Daoy (cell line): Measurements from ENCODE around the gene NASP. TPM values are rescaled to one million over a fixed set of nuclear protein-coding genes. Genes with fewer than 3 reads are reported as not detected.

Experiments used
- DNase-seq: peaks from one replicate; pipeline ENCODE4 v3.0.0-alpha.2; 2015; ENCODE audit warnings: low read depth
- total RNA-seq: library from RNA; depleted of rRNA; stranded (reverse); fragments of >200 nt; shearing (Covaris generic); gene quantifications from 2 replicates; pipeline ENCODE4 v1.2.3, GENCODE V29; 2014

Gene NASP
- total RNA-seq, 1 experiment from 2014 or later: 155 TPM

DNA sequence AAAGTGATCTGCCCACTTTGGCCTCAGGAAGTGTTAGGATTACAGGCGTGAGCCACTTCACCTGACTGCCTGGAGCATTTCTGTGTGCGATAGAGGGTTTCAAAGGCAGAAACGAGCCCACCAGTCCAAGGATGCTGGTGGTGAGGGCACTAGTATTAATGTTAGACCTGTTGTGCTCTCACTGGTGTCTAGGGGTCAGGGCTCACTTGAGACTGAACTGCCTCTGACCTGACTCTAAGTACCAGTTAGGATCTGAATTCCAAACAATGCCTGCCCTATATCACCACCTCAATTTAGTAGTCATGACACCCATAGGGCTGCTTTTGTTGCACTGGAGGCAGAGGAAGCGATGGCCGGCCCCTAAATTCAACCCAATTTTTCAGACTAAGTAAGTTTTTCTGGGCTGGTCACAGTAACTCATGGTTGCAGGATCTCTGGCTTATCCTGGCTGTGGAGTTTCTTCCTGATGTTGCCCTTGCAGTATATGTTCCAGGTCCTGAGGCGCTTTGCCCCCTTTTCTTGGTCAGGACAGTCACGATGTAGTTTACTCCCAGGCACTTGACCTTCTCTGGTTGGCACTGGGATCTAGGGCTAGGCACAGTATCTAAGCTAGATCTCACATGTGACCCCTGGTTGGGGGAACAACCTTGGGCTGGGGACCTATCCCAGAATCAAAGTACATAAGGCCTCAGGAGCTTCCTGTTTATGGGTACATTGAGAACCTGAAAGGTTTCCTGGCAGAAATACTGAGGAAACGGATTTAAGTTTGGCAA lies 35.5 kb downstream of the NASP start:
- DNase-seq: no peak

DNA sequence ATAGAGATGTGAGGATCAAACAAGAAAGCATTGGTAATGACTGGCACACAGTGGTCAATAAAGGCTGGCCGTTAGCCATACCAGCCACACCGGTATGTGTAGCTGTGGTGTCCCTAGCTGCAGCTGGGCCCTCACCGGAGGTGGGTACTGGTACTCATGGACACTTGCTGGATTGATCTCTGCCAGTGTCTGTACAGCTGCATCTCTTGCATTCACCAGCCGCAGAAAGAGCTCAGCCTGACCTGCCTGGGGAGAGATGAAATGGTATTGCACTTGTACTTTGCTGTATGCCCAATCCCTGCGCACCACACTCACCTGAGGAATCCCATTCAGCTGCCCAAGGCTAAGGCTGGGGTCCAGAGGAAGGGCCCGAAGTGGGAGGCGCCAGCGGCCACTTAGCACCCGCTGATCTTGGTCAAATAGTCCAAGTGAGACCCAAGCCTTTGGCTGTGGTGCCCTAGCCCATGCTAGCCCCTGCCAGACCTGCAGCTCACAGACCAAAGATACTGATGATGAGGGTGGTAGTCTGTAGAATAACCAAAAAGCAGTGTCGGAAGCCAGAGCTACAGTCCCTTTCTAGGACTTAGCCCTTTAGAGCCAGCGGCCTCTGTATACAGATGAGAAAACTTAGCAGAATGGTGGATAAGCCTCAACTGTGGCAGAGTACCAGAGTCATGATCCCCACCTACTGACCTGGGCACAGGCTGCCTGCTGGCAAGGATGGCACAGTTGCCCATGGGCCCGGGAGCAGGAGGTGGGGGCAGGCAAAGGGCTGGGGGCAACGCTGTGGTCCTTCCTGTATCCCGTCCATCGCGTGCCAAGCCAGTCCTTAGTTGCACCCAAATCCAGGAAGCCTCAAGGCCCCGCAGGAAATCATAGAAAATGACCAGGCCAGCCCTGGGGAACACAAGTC lies 37.0 kb downstream of the NASP start:
- DNase-seq: no peak

DNA sequence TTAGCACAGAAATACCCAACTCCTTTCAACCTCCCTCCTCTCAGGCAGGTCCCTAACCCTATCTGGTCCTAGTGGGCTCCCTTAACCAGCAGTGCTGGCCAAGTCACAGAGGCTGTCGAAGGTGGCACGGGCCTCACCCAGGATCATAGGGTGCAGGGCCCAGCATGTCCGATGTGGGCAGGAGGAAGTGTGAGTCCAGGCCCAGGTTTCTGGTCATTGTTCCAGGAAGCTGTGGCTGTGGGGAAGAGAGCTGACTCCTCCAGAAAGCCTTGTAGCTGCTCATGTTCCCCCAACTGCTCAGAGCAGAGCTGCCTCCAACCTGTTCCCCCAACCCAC lies 37.6 kb downstream of the NASP start:
- DNase-seq: no peak

DNA sequence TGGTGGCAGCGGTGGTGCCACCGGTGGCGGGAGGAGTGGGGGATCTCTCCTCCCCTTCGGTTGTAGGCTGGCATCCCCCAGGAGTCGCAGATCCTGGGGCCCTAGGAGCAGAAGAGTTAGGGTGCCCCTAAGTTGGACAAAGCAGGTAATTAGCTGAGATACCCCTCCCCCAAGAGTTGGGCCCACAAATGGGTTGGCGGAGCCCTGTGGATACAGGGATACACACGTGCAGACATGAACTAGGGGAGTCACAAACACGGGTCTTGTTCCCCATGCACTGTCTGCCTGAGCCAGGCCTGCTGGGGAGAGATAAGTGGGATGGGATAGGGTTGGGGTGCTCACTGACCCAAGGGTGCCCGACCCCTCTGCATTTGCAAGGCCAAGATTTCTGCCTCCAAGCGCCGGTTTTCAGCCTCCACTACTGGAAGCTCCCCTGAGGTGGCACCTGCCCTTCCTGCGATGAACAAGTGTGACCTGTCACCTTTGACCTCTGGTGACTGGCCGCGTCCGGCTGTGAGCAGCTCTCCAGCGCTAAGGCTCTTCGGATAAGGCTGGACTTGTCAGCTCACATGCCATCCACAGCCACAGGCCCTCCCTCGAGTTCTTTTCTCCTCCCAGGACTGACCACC lies 38.2 kb downstream of the NASP start:
- DNase-seq: no peak

DNA sequence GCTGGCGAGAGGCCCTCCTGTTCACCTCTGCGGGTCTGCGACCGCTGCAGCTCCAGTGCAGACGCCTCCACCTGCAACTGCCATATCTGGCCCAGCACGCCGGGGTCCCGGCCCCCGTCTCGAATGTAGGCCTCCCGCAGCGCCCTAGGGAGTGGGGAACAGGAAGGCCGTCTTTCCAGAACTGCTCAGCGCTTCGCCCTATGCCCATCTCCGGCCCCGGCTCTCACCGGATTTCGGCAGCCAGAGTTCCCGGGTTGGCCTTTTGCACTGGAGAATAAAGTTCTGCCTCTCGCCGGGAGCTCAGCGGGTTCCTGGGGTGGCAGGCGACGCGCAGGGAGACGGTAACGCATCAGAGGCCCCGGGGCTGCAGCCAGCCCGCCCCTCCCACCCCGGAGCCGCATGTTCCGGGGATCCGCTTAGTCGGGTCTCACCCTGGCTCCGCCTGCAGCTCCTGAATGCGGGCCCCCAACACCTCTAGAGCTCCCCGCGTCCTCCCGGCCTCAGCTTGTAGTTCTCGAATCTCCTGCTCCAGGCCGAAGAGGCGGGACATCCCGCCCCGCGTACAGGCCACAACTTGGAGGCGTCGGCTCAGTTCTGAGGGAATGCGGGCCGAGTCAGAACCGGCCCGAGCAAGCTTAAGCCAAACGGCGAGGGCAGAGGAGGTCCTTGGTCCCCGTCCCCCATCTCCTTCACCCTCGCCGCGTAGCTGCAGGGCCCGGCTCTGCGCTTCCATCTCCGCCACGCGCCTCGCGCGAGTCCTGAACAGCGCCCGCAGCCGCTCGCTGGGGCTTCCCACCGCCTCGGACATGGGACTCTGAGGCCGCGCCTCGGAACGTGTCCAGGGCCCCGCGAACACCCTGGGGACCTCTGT lies 38.9 kb downstream of the NASP start:
- no peak for DNase-seq

DNA sequence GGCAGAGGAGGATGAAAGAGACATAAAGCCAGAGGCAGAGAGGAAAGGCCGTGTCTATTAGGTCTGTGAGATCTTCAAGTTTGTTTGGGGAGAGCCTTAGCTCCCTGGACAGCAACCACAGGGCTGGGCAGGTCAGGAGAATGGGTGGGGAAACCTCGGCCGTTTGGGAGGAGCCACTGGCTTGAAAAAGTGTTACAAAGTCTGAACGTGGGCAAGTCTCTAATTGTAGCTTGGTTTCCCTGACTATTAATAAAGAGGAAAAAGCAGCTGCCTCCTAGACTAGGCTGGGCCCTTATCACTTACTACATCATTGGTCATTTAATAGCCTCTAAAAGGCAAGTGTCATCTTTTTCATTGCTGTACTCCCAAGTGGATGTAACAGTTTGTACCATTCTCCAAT lies 40.1 kb downstream of the NASP start, which contains the start of gene CCDC17:
Gene CCDC17 (minus strand): TSS at position 83 of the 400 bp plus-strand sequence. CDS start 145 bp downstream, outside the sequence.
- DNase-seq: no peak

DNA sequence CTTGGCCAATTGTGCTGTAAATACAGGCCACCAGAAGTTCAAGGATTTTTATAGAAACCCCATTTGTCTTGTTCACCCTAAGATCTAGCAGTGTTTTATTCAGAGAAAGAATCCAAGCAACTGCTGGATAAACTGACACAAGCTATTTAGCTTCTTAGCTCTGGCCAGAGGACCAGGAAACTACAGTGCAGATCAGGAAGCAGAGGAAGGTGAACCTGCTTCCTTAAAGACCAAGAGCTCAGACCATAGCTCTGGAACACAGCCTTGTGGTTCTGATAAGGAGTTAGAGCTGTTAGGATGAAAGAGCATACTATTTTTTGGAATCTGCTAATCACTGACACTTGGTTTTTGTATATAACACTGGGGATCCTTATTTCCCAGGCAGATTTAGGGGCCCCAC lies 45.2 kb downstream of the NASP start:
- no peak for DNase-seq

DNA sequence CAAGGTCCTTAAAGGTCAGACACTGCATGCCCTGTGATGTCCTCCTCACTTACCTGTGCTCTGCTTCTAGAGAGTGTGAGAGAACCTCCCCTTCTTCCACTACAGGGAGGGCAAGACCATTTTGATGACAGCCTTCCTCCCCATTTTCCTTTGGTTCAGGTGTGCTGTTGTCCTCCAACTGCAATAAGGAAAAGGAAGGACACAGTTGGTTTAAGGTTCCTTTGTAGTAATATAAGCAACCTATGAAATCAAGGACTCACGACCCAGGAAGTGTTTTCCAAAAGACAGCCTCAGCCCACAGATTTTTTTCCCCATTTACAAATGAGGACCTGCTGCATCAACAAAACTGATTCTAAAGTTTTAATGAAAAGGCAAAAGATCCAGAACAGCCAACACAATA lies 46.6 kb downstream of the NASP start:
- no peak for DNase-seq

DNA sequence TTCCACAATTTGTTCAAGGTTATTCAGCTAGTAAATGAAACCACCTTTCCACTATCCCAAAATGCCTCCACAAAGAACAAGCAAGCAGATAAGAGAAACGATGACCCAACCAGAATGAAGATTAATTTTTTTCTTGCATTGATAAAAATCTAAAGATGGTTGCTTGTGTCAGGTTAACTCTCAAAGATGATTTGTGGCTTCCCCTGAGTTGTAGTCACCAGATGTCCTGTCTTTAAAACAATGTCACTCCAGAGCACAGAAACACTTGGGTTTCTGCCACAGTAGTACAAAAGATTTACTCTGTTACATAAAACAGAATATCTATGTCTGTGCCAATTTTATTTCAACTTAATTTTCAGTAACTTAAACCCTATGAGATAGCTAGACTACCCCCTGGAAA lies 51.4 kb downstream of the NASP start:
- no peak for DNase-seq

DNA sequence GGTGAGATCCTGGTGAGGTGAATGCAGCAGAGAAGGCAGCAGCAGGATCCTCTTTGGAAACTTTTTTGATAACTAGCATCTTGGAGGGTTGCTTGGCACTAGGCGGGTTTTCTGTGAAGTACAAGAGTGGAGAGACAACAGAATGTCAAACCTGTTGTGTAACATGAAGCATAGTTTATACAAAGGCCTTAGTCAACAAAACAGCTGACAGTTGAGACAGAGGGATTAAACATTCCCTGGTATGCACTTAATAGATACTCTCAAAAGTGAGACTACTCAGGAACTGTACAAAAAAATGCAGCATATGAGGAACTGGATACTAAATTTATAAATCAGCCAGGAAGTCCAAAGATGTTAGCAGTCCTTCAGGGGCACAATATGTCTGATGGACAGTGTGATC lies 56.5 kb downstream of the NASP start:
- no peak for DNase-seq

DNA sequence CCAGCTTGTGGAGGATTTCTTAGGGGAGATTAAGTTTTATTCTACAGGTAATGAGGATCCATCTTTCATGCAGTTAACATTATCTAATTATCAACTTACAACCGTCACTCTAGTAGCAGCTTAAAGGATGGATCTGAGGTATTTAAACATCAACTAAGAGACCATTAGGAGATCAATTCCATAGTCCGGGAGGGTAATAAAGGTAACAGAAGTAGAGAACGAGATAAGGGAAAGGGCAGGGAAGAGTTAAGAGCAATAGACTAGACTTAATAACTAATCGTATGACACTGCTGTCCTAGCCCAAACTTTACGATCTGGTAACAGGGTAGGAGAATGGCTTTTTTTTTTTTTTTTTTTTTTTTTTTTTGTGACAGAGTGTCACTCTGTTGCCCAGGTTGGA lies 59.5 kb downstream of the NASP start:
- no peak for DNase-seq

DNA sequence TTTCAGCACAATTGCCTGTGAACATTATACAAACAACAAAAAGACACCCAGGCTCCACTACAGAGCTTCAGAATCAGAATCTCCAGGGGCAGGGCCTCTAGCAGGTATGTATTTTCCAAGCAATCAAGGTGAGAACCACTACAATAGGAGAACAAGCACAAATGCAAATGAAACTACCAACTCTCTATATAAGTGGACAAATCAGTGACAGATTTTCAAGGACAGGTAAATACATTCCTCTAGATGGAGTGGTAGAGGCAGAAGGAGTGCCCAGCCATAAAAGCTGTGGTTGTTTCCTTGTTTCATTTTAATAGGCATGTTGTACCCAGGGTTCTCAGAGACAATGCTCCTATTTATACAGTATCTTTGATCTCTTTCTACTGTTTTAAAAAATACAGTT lies 60.1 kb downstream of the NASP start:
- DNase-seq: no peak

DNA sequence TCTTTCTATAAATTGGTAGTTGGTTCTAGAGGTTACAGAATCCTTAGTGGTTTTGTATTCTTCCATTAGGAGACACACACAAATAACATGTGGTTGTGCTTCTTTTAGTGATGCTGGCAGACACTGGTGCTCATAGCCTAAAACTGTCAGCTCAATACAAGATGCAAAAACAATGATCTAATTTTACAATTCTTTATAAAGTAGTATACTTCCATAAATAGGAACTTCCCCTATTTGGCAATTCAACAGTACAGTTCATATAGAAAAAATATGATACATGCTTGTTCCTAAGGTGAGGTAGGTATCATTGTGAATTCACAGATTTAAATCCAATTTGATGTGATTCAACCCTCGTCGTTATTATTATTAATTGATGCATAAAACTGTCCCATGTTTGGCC lies 60.8 kb downstream of the NASP start:
- no peak for DNase-seq

DNA sequence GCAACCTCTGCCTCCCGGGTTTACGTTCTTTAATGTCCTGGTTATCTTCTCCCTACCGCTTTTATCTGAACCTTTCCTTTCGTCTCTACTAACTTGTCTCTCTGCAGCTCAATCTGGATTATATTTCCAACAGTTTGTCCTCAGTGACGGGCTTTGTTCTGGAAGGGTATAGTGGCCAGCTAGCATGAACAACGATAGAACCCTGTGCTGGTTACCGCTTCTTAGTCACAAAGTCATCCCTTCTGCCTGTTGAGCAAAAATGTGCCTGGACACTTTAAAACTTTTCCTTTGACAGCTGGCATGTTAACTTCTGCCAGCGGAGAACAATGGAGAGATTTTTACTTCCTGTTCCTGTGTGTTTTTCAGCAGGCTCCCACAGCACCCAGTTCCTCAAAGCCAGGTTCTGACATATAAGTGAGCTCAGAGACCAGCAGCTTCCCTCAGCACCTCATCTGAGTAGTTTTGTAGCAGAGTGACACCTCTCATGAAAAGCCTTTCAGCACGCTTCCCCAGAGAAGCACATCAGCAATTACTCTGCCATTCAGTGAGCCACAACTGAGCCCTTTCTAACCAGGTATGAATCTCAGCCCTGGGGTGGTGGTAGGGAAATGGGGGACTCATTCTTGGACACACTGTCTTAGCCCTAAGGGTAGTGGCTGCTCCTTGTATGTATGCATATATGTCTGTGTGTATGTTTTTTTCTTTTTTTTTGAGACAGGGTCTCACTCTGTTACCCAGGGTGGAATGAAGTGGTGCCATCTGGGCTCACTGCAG lies 63.6 kb downstream of the NASP start:
- no peak for DNase-seq

DNA sequence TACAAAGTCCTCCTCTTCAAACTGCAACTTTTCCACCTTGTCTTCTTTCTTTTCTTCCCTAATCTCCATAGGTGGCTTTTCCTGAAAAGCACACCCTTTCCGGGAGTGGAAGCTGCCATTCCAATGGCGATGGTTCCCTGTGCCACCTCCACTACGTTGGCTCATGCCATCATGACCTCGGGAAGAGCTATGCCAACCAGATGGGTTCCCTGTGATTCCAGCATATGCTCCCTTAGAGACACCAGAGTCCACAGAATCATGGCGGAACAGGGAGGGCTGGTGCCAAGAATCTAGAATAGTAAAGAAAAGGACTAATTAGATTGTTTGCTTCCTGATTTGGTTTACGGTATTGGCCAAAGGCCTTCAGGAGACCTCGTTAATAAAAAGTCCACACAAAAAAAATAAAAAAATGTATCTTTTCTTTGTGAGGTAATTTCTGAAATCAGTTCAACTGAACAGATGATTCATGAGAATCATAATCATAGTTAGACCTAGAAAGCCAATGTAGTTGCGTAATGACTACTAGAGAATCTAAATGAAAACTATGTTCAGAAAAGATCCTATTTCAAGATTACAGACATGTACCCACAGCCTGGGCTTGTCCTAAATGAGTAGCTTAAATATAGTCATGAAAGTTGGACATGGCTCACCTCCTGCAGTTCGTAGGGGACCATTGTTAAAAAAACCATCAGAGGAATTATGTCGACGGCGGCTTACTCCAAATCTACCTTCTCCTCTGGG lies 70.9 kb downstream of the NASP start:
- no peak for DNase-seq

DNA sequence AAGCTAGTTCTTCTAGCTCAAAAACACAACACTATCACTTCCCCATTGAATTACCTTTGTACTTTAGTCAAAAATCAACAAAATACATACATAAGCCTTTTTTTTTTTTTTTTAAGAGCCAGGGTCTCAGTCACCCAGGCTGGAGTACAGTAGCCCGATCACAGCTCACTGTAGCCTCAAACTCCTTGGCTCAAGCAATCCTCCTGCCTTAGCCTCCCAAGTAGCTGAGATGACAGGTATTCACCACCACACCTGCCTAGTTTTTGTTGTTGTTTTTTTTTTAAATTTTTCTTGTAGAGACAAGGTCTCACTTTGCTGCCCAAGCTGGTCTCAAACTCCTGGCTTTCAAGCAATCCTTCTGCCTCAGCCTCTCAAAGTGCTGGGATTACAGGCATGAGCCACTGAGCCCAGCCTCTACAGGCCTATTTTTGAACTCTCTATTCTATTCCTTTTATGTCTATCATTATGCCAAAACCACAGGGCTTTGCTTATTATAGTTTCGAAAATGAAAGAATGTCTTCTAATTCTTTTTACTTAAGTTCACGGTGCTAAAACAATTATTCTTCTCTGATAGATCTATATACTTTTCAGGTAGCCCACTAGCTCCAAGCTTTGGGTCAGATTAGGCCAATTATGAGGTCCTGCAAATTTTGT lies 72.9 kb downstream of the NASP start:
- DNase-seq: no peak

DNA sequence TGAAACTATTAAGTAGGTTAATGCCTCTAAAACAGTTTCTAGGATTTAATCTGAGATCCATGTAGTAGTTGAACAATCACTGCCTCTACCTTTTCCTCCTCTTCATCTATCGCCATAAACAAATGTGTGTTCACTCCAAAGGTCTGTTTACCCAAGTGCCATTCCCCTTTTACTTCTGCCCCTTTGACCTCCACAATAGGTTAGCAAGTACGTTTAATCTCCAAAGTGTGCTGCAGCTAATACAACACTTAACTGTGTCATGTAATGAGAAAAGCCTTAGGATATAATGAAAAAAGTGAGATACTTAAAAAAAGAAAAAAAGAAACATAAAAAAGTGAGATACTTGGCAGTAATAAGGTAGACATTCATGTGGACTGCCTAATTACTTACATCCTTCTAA lies 74.3 kb downstream of the NASP start:
- no peak for DNase-seq

DNA sequence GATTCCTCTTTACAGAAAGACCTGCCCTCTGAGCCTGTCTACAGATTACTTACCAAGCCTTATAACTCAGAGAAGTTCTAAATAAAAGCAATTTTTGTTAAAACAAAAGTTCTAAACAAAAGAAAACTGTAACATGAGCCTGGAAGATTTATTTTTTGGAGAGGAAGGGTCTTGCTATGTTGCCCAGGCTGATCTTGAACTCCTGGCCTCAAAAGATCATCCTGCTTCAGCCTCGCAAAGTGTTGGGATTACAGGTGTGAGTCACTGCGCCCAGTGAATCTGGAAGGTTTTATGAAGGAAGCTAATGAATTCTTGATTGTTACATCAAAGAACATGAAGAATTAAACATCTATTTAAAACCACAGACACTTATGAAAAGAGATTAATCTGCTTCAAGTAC lies 75.4 kb downstream of the NASP start:
- DNase-seq: no peak

DNA sequence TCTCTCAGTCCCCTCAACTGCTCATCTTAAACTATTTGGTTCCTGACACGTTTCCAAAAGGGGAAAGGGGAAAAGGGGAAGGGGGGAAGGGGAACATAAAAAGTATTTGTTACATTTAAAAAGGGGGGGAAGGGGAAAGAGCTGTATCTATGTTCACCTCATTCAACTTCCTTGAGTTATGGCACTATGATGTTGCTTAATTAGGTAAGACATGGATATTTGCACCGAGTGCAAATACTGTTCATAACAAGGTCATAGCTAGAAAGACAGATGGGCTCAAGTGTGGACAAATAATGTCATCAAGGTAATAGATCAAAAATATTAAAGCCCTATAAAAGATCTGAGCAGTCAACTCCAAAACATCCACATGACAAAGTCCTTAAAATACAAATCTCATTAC lies 76.5 kb downstream of the NASP start:
- DNase-seq: no peak

DNA sequence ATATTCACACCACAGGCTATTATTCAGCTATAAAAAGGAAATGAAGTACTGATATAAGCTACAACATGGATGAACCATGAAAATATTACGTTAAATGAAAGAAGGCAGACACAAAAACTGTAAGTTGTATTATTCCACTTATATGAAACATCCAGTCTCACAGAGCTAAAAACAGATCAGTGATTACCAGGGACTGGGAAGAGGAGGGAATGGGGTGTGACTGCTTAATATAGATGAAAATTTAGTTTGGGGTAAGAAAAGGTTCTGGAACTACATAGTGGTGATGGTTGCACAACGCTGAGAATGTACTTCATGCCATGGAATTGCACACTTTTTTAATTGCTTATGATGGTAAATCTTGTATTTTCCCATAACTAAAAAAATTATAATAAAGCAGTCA lies 83.0 kb downstream of the NASP start:
- DNase-seq: no peak
